ENCODE results near the gene DKKL1. TPM values are rescaled to one million over a fixed set of nuclear protein-coding genes. Genes with fewer than 3 reads are reported as not detected.
A peak's percentile ranks its signal among the peaks of the same experiment; 100 is the strongest.

Gene DKKL1
- total RNA-seq, 1 experiment from 2014 or later = not detected

DNA sequence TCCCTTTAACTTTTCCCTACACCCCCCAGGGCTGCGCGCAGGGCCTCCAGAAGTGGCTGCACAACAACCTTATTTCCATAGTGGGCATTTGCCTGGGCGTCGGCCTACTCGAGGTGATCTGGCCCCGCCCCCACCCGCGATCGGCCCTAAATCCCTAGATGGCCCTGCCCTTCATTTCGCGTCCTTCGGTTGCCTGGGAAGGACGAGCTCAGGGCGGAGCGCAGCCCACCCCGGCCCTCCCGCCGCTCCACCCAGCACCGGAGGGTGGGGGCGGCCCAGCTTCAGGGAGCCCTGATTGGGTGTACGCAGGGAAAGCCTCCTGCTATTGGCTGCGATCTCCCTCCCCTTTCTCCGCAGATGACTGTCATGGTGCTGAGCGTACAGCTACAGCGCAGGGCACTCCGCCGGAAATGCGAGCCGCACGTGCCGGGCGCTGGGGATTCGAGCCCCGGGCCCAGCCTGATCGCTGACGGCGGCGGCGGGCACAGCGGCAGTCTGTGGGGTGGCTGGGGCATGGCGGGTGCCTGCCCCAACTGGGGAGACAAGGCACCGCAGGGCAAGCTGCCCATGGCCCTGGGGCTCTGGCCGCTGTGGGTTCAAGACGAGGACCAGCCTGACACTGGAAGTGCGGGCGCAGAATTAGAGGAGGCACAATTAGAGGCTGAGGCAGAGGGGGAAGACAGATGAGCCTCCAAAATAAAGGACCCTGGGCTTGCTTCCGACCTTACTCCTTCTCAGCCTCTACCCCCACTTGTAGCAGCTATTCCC is 24.2 kb upstream of the DKKL1 start:
- Histone ChIP-seq H3K36me3 (ENCODE audit: low read depth) (no peaks in the 10 kb centered on the region), H4K20me1 (ENCODE audit: insufficient read depth) (no peaks in the 10 kb centered on the region), H2AFZ (no peak overlapping the region), H3K27me3 (ENCODE audit: insufficient read depth, low read depth) (no peaks in the 10 kb centered on the region), H3K4me2 (peak overlapping the region; percentile 22), H3K9me3 (ENCODE audit: insufficient read depth, low read depth) (no peaks in the 10 kb centered on the region), H3K4me3 (no peak overlapping the region), H3K9me2 (ENCODE audit: insufficient read depth) (no peaks in the 10 kb centered on the region), H3K27ac (no peak overlapping the region), H3K79me2 (ENCODE audit: low read depth) (no peaks in the 10 kb centered on the region), H3K4me1 (replicated peaks; ENCODE audit: insufficient read depth) (no peaks in the 10 kb centered on the region), H3F3A (ENCODE audit: insufficient read depth, low read depth) (no peaks in the 10 kb centered on the region)
- no peak for TF ChIP-seq EZH2 (IDR thresholded peaks at IDR 0.05; ENCODE audit: low read depth)
- TF ChIP-seq, protein P1, sequence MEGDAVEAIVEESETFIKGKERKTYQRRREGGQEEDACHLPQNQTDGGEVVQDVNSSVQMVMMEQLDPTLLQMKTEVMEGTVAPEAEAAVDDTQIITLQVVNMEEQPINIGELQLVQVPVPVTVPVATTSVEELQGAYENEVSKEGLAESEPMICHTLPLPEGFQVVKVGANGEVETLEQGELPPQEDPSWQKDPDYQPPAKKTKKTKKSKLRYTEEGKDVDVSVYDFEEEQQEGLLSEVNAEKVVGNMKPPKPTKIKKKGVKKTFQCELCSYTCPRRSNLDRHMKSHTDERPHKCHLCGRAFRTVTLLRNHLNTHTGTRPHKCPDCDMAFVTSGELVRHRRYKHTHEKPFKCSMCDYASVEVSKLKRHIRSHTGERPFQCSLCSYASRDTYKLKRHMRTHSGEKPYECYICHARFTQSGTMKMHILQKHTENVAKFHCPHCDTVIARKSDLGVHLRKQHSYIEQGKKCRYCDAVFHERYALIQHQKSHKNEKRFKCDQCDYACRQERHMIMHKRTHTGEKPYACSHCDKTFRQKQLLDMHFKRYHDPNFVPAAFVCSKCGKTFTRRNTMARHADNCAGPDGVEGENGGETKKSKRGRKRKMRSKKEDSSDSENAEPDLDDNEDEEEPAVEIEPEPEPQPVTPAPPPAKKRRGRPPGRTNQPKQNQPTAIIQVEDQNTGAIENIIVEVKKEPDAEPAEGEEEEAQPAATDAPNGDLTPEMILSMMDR (conservative IDR thresholded peaks at IDR 0.05) = no peak
- intact Hi-C loops (cut with micrococcal nuclease; ENCODE audit: unreplicated experiment) = loop anchor here (2.0 kb wide), 1 partner anchor 23 kb away; the partner anchor contains the start of genes DKKL1 and TEAD2
- BruUV-seq (replicated peaks) = no TSS peak
- peak in 1 of 2 experiments; percentile 87 for DNase-seq
- POLR2A ChIA-PET (ENCODE audit: unreplicated experiment) = interaction anchor here (0.5 to 0.6 kb wide), 4 partner anchors 23 to 334 kb away, joined by 3 to 10 read pairs (median 4); partner anchors contain the start of genes PIH1D1 and TEAD2
- CTCF ChIA-PET = interaction anchor here (0.6 to 1.3 kb wide), 4 partner anchors 9 to 133 kb away, joined by 3 to 5 read pairs (median 4); partner anchors contain the start of gene TEAD2

DNA sequence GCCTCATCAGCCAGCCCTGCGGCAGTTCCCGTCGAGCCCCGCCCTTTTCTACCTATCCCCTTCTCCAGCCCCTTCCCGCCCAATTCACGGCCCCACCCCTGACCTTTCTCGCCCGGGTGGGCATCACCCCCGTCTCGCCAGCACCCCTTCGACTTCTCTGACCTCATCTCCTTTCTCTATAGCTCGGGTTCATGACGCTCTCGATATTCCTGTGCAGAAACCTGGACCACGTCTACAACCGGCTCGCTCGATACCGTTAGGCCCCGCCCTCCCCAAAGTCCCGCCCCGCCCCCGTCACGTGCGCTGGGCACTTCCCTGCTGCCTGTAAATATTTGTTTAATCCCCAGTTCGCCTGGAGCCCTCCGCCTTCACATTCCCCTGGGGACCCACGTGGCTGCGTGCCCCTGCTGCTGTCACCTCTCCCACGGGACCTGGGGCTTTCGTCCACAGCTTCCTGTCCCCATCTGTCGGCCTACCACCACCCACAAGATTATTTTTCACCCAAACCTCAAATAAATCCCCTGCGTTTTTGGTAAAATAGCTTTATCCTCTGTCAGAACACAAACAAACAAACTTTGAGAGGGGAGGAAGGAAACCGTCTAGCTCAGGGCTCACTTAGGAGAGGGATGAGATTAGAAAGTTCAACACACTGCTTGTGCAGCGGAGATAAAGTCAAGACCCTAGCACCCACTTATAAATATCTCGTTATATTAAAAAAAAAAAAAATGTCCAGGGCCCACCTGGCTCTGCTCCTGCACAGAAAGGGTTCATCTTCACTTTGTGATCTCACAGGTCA is 23.4 kb upstream of the DKKL1 start:
- intact Hi-C loops (cut with micrococcal nuclease; ENCODE audit: unreplicated experiment) = no loop called here
- H3K9me2 ChIP-seq (ENCODE audit: insufficient read depth) = no peaks in the 10 kb centered on the region
- H3F3A ChIP-seq (ENCODE audit: insufficient read depth, low read depth) = no peaks in the 10 kb centered on the region
- H4K20me1 ChIP-seq (ENCODE audit: insufficient read depth) = no peaks in the 10 kb centered on the region
- H3K27me3 ChIP-seq (ENCODE audit: insufficient read depth, low read depth) = no peaks in the 10 kb centered on the region
- no peak overlapping the region for H2AFZ ChIP-seq
- no peaks in the 10 kb centered on the region for H3K9me3 ChIP-seq (ENCODE audit: insufficient read depth, low read depth)
- no peaks in the 10 kb centered on the region for H3K79me2 ChIP-seq (ENCODE audit: low read depth)
- POLR2A ChIA-PET (ENCODE audit: unreplicated experiment) = no interaction called here
- no peak overlapping the region for H3K4me3 ChIP-seq
- BruUV-seq (replicated peaks) = no TSS peak
- TF ChIP-seq, protein P1 (conservative IDR thresholded peaks at IDR 0.05) = no peak
- TF ChIP-seq EZH2 (IDR thresholded peaks at IDR 0.05; ENCODE audit: low read depth) = no peak
- no peak overlapping the region for H3K27ac ChIP-seq
- no peaks in the 10 kb centered on the region for H3K4me1 ChIP-seq (replicated peaks; ENCODE audit: insufficient read depth)
- DNase-seq = no peak
- no peak overlapping the region for H3K4me2 ChIP-seq
- H3K36me3 ChIP-seq (ENCODE audit: low read depth) = no peaks in the 10 kb centered on the region
- CTCF ChIA-PET = interaction anchor here (0.7 to 1.3 kb wide), 2 partner anchors 13 to 39 kb away, joined by 3 to 6 read pairs; no protein-coding TSS in a partner anchor

DNA sequence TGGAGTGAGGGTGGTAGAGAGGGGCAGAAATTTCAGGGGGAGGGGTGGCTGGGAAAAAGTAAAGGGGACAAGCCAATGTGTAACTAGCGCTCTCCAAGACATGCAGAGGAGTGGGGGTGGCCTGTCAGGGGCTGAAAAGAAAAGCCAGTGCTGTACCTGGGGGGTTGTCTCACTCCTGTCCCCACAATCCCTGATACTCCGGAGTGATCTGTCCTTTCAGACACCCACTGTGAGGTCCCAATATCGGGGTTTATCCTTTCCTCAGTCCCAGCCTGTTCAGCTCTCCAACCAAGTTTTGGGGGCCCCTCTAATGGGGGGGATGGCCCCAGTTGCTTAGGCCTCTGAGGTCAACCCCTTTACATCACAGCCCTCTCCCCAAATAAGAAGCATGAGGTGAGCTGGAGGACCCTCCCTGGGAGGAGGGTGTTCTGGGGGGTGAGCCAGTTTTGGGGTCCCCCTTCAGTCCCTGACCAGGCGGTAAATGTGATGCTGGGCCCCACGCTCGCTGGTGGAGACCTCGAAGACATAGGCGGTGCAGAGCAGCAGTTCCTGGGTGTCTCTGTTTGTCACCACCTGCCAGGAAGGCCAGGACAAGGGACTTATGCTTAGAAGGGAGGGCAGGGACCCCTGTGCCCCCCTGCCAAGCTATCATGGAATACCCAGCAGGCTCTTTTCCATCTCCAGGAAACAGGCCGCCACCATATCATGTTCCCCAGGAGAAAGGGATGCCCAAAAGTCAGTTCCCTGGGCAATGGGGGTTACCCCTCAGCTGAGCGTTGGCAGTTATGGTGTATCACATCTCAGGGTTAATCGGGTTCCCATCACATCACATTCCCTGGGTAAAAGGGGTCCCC is 22.6 kb upstream of the DKKL1 start:
- BruUV-seq (replicated peaks) = TSS peak; percentile 57
- Histone ChIP-seq H4K20me1 (ENCODE audit: insufficient read depth) (no peaks in the 10 kb centered on the region), H3K9me3 (ENCODE audit: insufficient read depth, low read depth) (no peaks in the 10 kb centered on the region), H3K27me3 (ENCODE audit: insufficient read depth, low read depth) (no peaks in the 10 kb centered on the region), H3K36me3 (ENCODE audit: low read depth) (no peaks in the 10 kb centered on the region), H3K9me2 (ENCODE audit: insufficient read depth) (no peaks in the 10 kb centered on the region), H2AFZ (no peak overlapping the region), H3K4me3 (no peak overlapping the region), H3K4me2 (no peak overlapping the region), H3K27ac (no peak overlapping the region), H3K4me1 (replicated peaks; ENCODE audit: insufficient read depth) (no peaks in the 10 kb centered on the region), H3F3A (ENCODE audit: insufficient read depth, low read depth) (no peaks in the 10 kb centered on the region), H3K79me2 (ENCODE audit: low read depth) (no peaks in the 10 kb centered on the region)
- intact Hi-C loops (cut with micrococcal nuclease; ENCODE audit: unreplicated experiment) = no loop called here
- TF ChIP-seq, protein P1 (conservative IDR thresholded peaks at IDR 0.05) = no peak
- DNase-seq = no peak
- ChIA-PET POLR2A (ENCODE audit: unreplicated experiment) (no interaction called here), CTCF (interaction anchor here (0.7 kb wide), 1 partner anchor 426 kb away, joined by 3 read pairs; the partner anchor contains the start of gene AP2A1)
